GM10266 (cell line): ENCODE measurements around the gene NAALADL1.

Source experiments
- DNase-seq: peaks from one replicate; pipeline ENCODE4 v3.0.0; 2012; ENCODE audit errors: extremely low spot score
- CTCF ChIP-seq: IDR thresholded peaks from 2 replicates; pipeline ENCODE4 v1.5.1; 2012; ENCODE audit warnings: mild to moderate bottlenecking, low read depth; ENCODE audit not compliant: control insufficient read depth, insufficient read depth; ENCODE audit errors: missing control alignments

The NAALADL1 gene

GRCh38 chr11:65059523-65059922, 1.2 kb upstream of the NAALADL1 start:
- no peak for DNase-seq
- TF ChIP-seq CTCF, result no peak

GRCh38 chr11:65058012-65058411, 341 bp downstream of the NAALADL1 start:
- DNase-seq, result no peak
- TF ChIP-seq CTCF, result no peak

GRCh38 chr11:65057526-65057925, 827 bp downstream of the NAALADL1 start:
- no peak for TF ChIP-seq CTCF
- DNase-seq, result no peak

- no peak for DNase-seq
- TF ChIP-seq CTCF, result no peak
Observed at GRCh38 chr11:65056999-65057398, 1.4 kb downstream of the NAALADL1 start.

GRCh38 chr11:65055538-65055937, 2.8 kb downstream of the NAALADL1 start:
- TF ChIP-seq CTCF, result no peak

GRCh38 chr11:65053827-65054508, 4.4 kb downstream of the NAALADL1 start:
- no peak for TF ChIP-seq CTCF
- DNase-seq, result no peak

More at GRCh38 chr11:65055538-65055937, 2.8 kb downstream of the NAALADL1 start:
- DNase-seq, result no peak

- TF ChIP-seq CTCF, result no peak
- no peak for DNase-seq
Observed at GRCh38 chr11:65051398-65051858, 6.9 kb downstream of the NAALADL1 start.
